Natural killer cell (primary cell): ENCODE measurements around the gene KLHL6. TPM values are rescaled to one million over a fixed set of nuclear protein-coding genes. Genes with fewer than 3 reads are reported as not detected.

ENCODE experiments used
- ATAC-seq, 3 donors: fragments of 150-1000 bp in 2 of 3; fragments of 200-7000 bp in 1 of 3; cut with Tn5 transposase; 1 replicate in 1 of 3; 2 replicates in 2 of 3; pipeline ENCODE4 v1.10.0; 2021; ENCODE audit warnings: mild to moderate bottlenecking in 2 of 3, moderate library complexity in 2 of 3
- DNase-seq, 2 donors: peaks; one replicate each; pipeline versions ENCODE4 v3.0.0 to v3.0.0-alpha.2; 2013 to 2021; ENCODE audit warnings: mixed read lengths in 1 of 2
- H3K27ac ChIP-seq: one replicate; pipeline ENCODE4 v1.5.1; 2013; ENCODE audit warnings: mild to moderate bottlenecking, low read length
- H3K27me3 ChIP-seq: one replicate; pipeline ENCODE4 v1.6.1; 2013; ENCODE audit warnings: low read length; ENCODE audit not compliant: control insufficient read depth, insufficient read depth
- H3K36me3 ChIP-seq: one replicate; pipeline ENCODE4 v1.6.1; 2013; ENCODE audit warnings: low read length; ENCODE audit not compliant: control insufficient read depth, insufficient read depth
- H3K4me1 ChIP-seq: one replicate; pipeline ENCODE4 v1.6.1; 2013; ENCODE audit warnings: low read length; ENCODE audit not compliant: control insufficient read depth, insufficient read depth
- H3K4me3 ChIP-seq: one replicate; pipeline ENCODE4 v1.5.1; 2013; ENCODE audit warnings: low read length
- H3K9me3 ChIP-seq: one replicate; pipeline ENCODE4 v1.6.1; 2013; ENCODE audit warnings: low read length; ENCODE audit not compliant: control insufficient read depth, insufficient read depth
- H3K27ac Mint-ChIP-seq, 2 donors: one replicate each; pipeline ENCODE4 v1.8.0; 2022; ENCODE audit warnings: mild to moderate bottlenecking in 2 of 2, mixed read lengths in 2 of 2, moderate library complexity in 1 of 2
- H3K27me3 Mint-ChIP-seq, 2 donors: one replicate each; pipeline ENCODE4 v1.8.0; 2022; ENCODE audit warnings: low read depth in 2 of 2, mixed read lengths in 2 of 2
- H3K36me3 Mint-ChIP-seq: one replicate; pipeline ENCODE4 v1.8.0; 2022; ENCODE audit warnings: mixed read lengths
- H3K4me1 Mint-ChIP-seq, 2 donors: one replicate each; pipeline ENCODE4 v1.8.0; 2022; ENCODE audit warnings: mixed read lengths in 2 of 2
- H3K4me3 Mint-ChIP-seq: one replicate; pipeline ENCODE4 v1.8.0; 2022; ENCODE audit warnings: mild to moderate bottlenecking, moderate library complexity, mixed read lengths
- H3K9me3 Mint-ChIP-seq, 2 donors: one replicate each; pipeline ENCODE4 v1.8.0; 2022; ENCODE audit warnings: mixed read lengths in 2 of 2
- WGBS: methylation state at CpG from one replicate; pipeline ENCODE4 v1.1.7; 2013; ENCODE audit warnings: missing lambda C conversion rate; ENCODE audit not compliant: insufficient coverage; 5-methylcytosine and 5-hydroxymethylcytosine counted together
- intact Hi-C: fragments of 100-400 bp; cut with micrococcal nuclease; formaldehyde crosslinking; loops from one replicate; pipeline ENCODE4 v1.14.2; 2022
- total RNA-seq, 4 donors: library from RNA; stranded (reverse); fragments of 120-200 nt in 1 of 4; gene quantifications; one replicate each; pipeline versions ENCODE4 v1.2.3 to v1.2.4, GENCODE V29; 2013 to 2022
- TF ChIP-seq, protein P1 (sequence below): fragments of 200-600 bp; IDR thresholded peaks from one replicate; pipeline ENCODE4 v1.8.0; 2022; ENCODE audit warnings: antibody characterized with exemption

Gene KLHL6
- total RNA-seq, 3 donors from 2014 or later (not counting 1 experiment from before 2014, with no cell fraction given): 10.9 to 17.3 (median 13.6) TPM

DNA sequence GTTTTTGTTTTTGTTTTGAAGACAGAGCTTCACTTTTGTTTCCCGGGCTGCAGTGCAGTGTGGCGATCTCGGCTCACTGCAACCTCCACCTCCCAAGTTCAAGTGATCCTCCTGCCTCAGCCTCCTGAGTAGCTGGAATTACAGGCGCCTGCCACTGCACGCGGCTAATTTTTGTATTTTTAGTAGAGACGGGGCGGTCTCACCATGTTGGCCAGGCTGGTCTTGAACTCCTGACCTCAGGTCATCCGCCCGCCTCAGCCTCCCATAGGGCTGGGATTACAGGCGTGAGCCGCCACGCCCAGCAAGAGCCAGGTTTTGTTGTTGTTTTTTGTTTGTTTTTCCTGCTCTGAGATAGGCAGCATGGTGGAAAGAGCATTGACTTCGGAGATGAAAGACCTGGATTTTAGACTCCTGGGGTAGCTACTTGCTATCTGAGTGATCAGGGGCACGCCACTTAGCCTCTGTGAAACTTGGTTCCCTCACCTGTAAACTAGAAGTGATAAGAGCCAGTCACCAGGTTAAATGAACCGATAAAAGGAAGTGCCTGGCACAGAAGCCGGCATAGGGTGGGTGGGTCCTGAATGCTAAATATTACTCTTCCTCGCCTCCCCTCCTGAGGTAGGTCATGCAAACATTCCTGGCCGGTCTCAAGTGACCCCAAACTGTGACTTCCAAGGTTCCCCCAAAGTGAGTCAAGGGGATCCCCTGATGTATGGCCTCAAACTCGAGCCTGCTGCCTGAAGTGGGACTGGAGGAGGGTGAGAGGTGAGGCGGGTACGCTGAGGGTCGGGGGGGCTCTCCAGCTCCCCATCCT is 64.2 kb downstream of the KLHL6 start:
- no peaks in the 10 kb centered on the region for H3K4me1 Mint-ChIP-seq
- H3K27me3 ChIP-seq: no peaks in the 10 kb centered on the region
- no peak for DNase-seq
- WGBS: 95% methylated on average over 23 of the region's 23 CpGs
- no peaks in the 10 kb centered on the region for H3K4me1 ChIP-seq
- H3K36me3 Mint-ChIP-seq: no peaks in the 10 kb centered on the region
- no peak overlapping the region for H3K27ac ChIP-seq
- no peaks in the 10 kb centered on the region for H3K27me3 Mint-ChIP-seq
- ATAC-seq: no peak
- H3K4me3 ChIP-seq: no peak overlapping the region
- no peak overlapping the region for H3K4me3 Mint-ChIP-seq
- H3K27ac Mint-ChIP-seq: no peak overlapping the region
- H3K9me3 ChIP-seq: no peaks in the 10 kb centered on the region
- no peaks in the 10 kb centered on the region for H3K9me3 Mint-ChIP-seq
- TF ChIP-seq, protein P1, sequence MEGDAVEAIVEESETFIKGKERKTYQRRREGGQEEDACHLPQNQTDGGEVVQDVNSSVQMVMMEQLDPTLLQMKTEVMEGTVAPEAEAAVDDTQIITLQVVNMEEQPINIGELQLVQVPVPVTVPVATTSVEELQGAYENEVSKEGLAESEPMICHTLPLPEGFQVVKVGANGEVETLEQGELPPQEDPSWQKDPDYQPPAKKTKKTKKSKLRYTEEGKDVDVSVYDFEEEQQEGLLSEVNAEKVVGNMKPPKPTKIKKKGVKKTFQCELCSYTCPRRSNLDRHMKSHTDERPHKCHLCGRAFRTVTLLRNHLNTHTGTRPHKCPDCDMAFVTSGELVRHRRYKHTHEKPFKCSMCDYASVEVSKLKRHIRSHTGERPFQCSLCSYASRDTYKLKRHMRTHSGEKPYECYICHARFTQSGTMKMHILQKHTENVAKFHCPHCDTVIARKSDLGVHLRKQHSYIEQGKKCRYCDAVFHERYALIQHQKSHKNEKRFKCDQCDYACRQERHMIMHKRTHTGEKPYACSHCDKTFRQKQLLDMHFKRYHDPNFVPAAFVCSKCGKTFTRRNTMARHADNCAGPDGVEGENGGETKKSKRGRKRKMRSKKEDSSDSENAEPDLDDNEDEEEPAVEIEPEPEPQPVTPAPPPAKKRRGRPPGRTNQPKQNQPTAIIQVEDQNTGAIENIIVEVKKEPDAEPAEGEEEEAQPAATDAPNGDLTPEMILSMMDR: no peak
- intact Hi-C loops: no loop called here
- H3K36me3 ChIP-seq: peaks cover 24% of the 10 kb centered on the region

DNA sequence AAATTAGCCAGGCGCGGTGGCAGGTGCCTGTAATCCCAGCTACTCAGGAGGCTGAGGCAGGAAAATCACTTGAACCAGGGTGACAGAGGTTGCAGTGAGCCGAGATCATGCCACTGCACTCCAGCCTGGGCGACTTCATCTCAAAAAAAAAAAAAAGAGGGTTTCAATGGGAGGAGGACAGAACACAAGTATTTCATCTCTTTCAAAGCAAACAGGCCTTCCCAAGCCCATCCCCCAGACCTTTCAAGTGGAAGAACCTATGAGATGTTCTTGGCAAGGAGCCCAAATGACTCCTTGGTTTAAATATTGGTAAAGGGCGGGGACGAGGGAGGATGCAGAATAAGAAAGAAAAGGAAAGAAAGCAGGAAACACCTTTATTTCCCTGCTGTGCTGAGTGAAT is 64.9 kb downstream of the KLHL6 start:
- Mint-ChIP-seq H3K36me3 (no peaks in the 10 kb centered on the region), H3K4me3 (no peak overlapping the region), H3K4me1 (no peaks in the 10 kb centered on the region), H3K27ac (no peak overlapping the region), H3K27me3 (no peaks in the 10 kb centered on the region), H3K9me3 (no peaks in the 10 kb centered on the region)
- Histone ChIP-seq H3K27ac (no peak overlapping the region), H3K36me3 (peaks cover 24% of the 10 kb centered on the region), H3K4me3 (no peak overlapping the region), H3K4me1 (no peaks in the 10 kb centered on the region), H3K27me3 (no peaks in the 10 kb centered on the region), H3K9me3 (no peaks in the 10 kb centered on the region)
- 79% methylated on average over 6 of the region's 6 CpGs for WGBS
- intact Hi-C loops: no loop called here
- TF ChIP-seq, protein P1: no peak
- ATAC-seq (no peak), DNase-seq (peak in 1 of 2 donors; percentile 67)

DNA sequence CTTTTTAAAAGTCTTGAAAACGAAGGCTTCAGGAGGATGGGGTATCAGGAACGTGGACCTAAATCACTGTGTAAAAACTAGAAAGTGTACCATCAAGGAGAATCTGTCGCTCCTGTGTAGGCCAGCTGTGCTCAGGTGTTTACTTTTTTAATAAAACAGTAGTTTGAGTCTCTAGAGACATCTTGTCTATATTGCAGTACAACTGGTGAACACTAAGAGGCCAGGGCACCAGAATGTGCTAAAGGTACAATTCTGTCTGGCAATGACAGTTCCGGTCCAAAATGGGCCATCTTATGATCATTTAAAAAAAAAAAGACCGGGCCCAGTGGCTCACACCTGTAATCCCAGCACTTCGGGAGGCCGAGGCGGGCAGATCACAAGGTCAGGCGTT is 65.3 kb downstream of the KLHL6 start:
- H3K36me3 ChIP-seq: peaks cover 24% of the 10 kb centered on the region
- DNase-seq (no peak), ATAC-seq (no peak)
- no peaks in the 10 kb centered on the region for H3K27me3 ChIP-seq
- H3K27ac ChIP-seq: no peak overlapping the region
- no peaks in the 10 kb centered on the region for H3K36me3 Mint-ChIP-seq
- H3K4me1 Mint-ChIP-seq: no peaks in the 10 kb centered on the region
- no peaks in the 10 kb centered on the region for H3K4me1 ChIP-seq
- H3K27ac Mint-ChIP-seq: peak overlapping the region; percentile 18 to 50
- no peak overlapping the region for H3K4me3 ChIP-seq
- intact Hi-C loops: no loop called here
- no peaks in the 10 kb centered on the region for H3K9me3 ChIP-seq
- H3K9me3 Mint-ChIP-seq: no peaks in the 10 kb centered on the region
- WGBS: 94% methylated on average over 9 of the region's 9 CpGs
- H3K4me3 Mint-ChIP-seq: no peak overlapping the region
- H3K27me3 Mint-ChIP-seq: no peaks in the 10 kb centered on the region
- TF ChIP-seq, protein P1: no peak
